22Rv1 (cell line): Measurements from ENCODE around the gene GPR68.

Experiments used
- CTCF ChIP-seq: fragments of 450-650 bp; IDR thresholded peaks from 2 replicates; pipeline ENCODE4 v1.5.1; 2017; ENCODE audit warnings: mild to moderate bottlenecking
- ZFX ChIP-seq: fragments of 450-650 bp; IDR thresholded peaks from 2 replicates; pipeline ENCODE4 v1.6.1; 2017; ENCODE audit warnings: antibody characterized with exemption, borderline replicate concordance

- TF ChIP-seq CTCF, result no peak
- no peak for TF ChIP-seq ZFX
Measured at GRCh38 chr14:91258011-91258618, 13.6 kb upstream of the GPR68 start.
